HG03457 (cell line): ENCODE measurements around the gene CHD6.

ENCODE experiments used
- ATAC-seq: cut with Tn5 transposase; IDR thresholded peaks from one replicate; pipeline ENCODE4 v1.9.1; 2021; ENCODE audit warnings: moderate number of reproducible peaks; ENCODE audit not compliant: unreplicated experiment

CHD6 gene

GRCh38 chr20:41587523-41587922 lies 30.7 kb downstream of the CHD6 start:
- no peak for ATAC-seq

GRCh38 chr20:41586772-41587171 lies 31.4 kb downstream of the CHD6 start:
- ATAC-seq: no peak

GRCh38 chr20:41580350-41580749 lies 37.8 kb downstream of the CHD6 start:
- no peak for ATAC-seq

GRCh38 chr20:41577129-41578009 lies 40.8 kb downstream of the CHD6 start:
- ATAC-seq: no peak

- ATAC-seq: no peak
These were observed 42.8 kb downstream of the CHD6 start for GRCh38 chr20:41575412-41575811.

- ATAC-seq: no peak
These were observed 43.3 kb downstream of the CHD6 start for GRCh38 chr20:41574802-41575389.

- no peak for ATAC-seq
These were observed 44.2 kb downstream of the CHD6 start for GRCh38 chr20:41573955-41574354.

- ATAC-seq: no peak
These were observed 46.1 kb downstream of the CHD6 start for GRCh38 chr20:41572010-41572572.

- no peak for ATAC-seq
These were observed 47.2 kb downstream of the CHD6 start for GRCh38 chr20:41571006-41571405.

- no peak for ATAC-seq
These were observed 47.6 kb downstream of the CHD6 start for GRCh38 chr20:41570557-41570956.

GRCh38 chr20:41567615-41568014 lies 50.6 kb downstream of the CHD6 start:
- no peak for ATAC-seq

- ATAC-seq: no peak
These were observed 51.2 kb downstream of the CHD6 start for GRCh38 chr20:41566896-41567527.

GRCh38 chr20:41563087-41563486 lies 55.1 kb downstream of the CHD6 start:
- no peak for ATAC-seq

- ATAC-seq: no peak
These were observed 57.2 kb downstream of the CHD6 start for GRCh38 chr20:41560970-41561369.

GRCh38 chr20:41559658-41560057 lies 58.5 kb downstream of the CHD6 start:
- ATAC-seq: no peak

GRCh38 chr20:41553142-41553879 lies 64.9 kb downstream of the CHD6 start:
- no peak for ATAC-seq

- ATAC-seq: no peak
These were observed 65.7 kb downstream of the CHD6 start for GRCh38 chr20:41552295-41553068.

- no peak for ATAC-seq
These were observed 67.0 kb downstream of the CHD6 start for GRCh38 chr20:41551011-41551705.

GRCh38 chr20:41547221-41547620 lies 71.0 kb downstream of the CHD6 start:
- ATAC-seq: no peak

- no peak for ATAC-seq
These were observed 71.6 kb downstream of the CHD6 start for GRCh38 chr20:41546535-41546934.
